ENCODE measurements around the gene IER3IP1.

DNA sequence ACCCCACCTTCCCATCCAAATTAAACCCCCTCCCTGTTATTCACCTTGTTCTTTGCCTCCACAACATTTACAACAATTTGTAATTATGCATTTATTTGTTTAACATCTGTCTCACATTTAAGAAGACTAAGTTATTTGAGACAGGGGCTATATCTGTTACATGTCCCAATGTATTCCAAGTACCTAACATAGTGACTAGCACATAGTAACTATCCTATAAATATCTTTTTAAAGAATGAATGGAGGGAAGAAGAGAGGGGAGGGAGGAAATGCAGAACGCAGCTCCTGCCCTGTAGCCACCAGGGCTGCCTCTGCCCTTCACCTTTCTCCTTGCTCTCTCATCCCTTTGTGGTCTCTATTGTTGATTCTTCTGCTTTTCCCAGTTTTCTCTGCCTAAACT is 66.4 kb downstream of the IER3IP1 start:
- TF ChIP-seq, protein P1, sequence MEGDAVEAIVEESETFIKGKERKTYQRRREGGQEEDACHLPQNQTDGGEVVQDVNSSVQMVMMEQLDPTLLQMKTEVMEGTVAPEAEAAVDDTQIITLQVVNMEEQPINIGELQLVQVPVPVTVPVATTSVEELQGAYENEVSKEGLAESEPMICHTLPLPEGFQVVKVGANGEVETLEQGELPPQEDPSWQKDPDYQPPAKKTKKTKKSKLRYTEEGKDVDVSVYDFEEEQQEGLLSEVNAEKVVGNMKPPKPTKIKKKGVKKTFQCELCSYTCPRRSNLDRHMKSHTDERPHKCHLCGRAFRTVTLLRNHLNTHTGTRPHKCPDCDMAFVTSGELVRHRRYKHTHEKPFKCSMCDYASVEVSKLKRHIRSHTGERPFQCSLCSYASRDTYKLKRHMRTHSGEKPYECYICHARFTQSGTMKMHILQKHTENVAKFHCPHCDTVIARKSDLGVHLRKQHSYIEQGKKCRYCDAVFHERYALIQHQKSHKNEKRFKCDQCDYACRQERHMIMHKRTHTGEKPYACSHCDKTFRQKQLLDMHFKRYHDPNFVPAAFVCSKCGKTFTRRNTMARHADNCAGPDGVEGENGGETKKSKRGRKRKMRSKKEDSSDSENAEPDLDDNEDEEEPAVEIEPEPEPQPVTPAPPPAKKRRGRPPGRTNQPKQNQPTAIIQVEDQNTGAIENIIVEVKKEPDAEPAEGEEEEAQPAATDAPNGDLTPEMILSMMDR (IDR thresholded peaks at IDR 0.05; ENCODE audit: low read depth, low read length) = no peak
- TF ChIP-seq EZH2phosphoT487 (IDR thresholded peaks at IDR 0.05; ENCODE audit: low read depth) = no peak
